Smooth muscle cell (in vitro differentiated cells): ENCODE data around the gene UFD1. TPM values are rescaled to one million over a fixed set of nuclear protein-coding genes. Genes with fewer than 3 reads are reported as not detected.

Experiments
- DNase-seq: peaks from one replicate; lab custom pipeline; 2025; ENCODE audit not compliant: unreplicated experiment; lab: John Stamatoyannopoulos, UW
- H2AFZ ChIP-seq: fragments of 200-600 bp; sonication (generic); 2 replicates; pipeline ENCODE4 v1.6.0; 2016; ENCODE audit warnings: antibody characterized with exemption, low read depth, mild to moderate bottlenecking
- H3F3A ChIP-seq: fragments of 200-600 bp; sonication (generic); 2 replicates; pipeline ENCODE4 v1.6.0; 2017; ENCODE audit warnings: antibody characterized with exemption, low read depth
- H3K27ac ChIP-seq: fragments of 200-600 bp; sonication (generic); 2 replicates; pipeline ENCODE4 v1.5.1; 2016; ENCODE audit warnings: low read depth, mild to moderate bottlenecking
- H3K27me3 ChIP-seq: fragments of 200-600 bp; sonication (generic); 2 replicates; pipeline ENCODE4 v1.6.1; 2016; ENCODE audit warnings: low read depth, mild to moderate bottlenecking
- H3K36me3 ChIP-seq: fragments of 200-600 bp; sonication (generic); 2 replicates; pipeline ENCODE4 v1.5.1; 2016; ENCODE audit warnings: low read depth
- H3K4me1 ChIP-seq: fragments of 200-600 bp; sonication (generic); 2 replicates; pipeline ENCODE4 v1.5.1; 2016; ENCODE audit warnings: low read depth
- H3K4me2 ChIP-seq: fragments of 200-600 bp; sonication (generic); 2 replicates; pipeline ENCODE4 v1.6.0; 2016; ENCODE audit warnings: mild to moderate bottlenecking
- H3K4me3 ChIP-seq: fragments of 200-600 bp; sonication (generic); 2 replicates; pipeline ENCODE4 v1.5.1; 2016; ENCODE audit warnings: mild to moderate bottlenecking
- H3K79me2 ChIP-seq: fragments of 200-600 bp; sonication (generic); 2 replicates; pipeline ENCODE4 v1.6.0; 2016; ENCODE audit warnings: low read depth, mild to moderate bottlenecking
- H3K9ac ChIP-seq: fragments of 200-600 bp; sonication (generic); 2 replicates; pipeline ENCODE4 v1.6.0; 2016; ENCODE audit warnings: low read depth
- H3K9me3 ChIP-seq: fragments of 200-600 bp; sonication (generic); replicated peaks from 2 replicates; pipeline ENCODE4 v1.5.1; 2016; ENCODE audit warnings: low read depth
- H4K20me1 ChIP-seq: fragments of 200-600 bp; sonication (generic); 2 replicates; pipeline ENCODE4 v1.6.0; 2016; ENCODE audit warnings: low read depth
- CTCF ChIP-seq: fragments of 200-600 bp; sonication (generic); IDR thresholded peaks from 2 replicates; pipeline ENCODE4 v1.5.1; 2017; ENCODE audit warnings: borderline replicate concordance, mild to moderate bottlenecking, antibody characterized with exemption; ENCODE audit not compliant: insufficient read depth, poor library complexity, severe bottlenecking
- WGBS: methylation state at CpG from one replicate; pipeline ENCODE4 v1.1.7; 2016; ENCODE audit warnings: low lambda C conversion rate; 5-methylcytosine and 5-hydroxymethylcytosine counted together
- polyA plus RNA-seq: library from polyadenylated mRNA; unstranded; fragments of >200 nt; fragmentation: Nextera tagmentation; extraction: Ambion mirVana; gene quantifications from 2 replicates; pipeline ENCODE4 v1.2.1, GENCODE V29; 2016
- total RNA-seq: library from RNA; depleted of rRNA; stranded (reverse); fragments of >200 nt; gene quantifications from 2 replicates; pipeline ENCODE4 v1.2.3, GENCODE V29; 2014

The UFD1 gene
- total and polyA plus RNA-seq, 2 experiments from 2014 or later: 48.1 to 111 TPM

DNA sequence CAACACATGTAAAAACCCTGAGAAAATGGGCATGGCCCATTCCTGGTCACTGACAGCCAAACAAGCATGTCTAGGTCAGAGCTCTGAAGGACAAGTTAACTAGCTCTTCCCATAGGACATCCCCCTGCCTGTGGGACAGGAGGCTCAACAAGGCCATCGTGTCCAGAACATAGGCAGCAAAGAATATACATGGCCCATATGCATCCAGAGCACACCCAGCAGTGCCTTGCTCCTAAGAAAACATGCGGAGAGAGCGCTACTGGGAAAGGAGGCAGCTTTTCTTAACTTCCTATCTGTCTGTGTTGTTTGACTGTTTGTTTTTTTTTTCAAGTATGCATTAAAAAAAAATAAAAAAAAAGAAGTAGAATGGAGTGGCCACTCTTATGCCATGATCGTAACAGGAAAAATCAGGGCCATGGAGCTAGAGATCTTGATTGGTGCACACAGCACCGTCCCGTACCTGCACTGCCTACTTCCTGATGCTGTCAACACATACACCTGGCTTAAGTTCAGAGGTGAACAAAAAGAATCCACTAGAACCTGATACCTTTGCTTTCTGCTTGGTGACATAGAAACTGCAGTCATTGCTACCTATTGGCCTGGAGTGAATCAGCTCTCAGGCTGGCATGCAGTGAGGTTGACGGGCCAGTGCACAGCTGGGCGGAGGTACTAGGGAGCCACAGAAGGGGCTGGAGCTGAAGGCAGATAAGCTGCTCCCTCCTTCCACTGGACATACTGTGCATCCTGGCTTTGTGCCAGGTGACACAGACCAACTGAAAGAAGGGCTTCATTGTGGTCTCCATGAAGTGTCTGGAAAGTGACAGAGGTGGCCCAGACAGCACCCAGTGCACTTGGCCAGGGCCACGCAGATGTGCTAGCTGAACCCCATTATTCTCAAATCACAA is 11.9 kb downstream of the UFD1 start:
- H3K36me3 ChIP-seq: no peaks in the 10 kb centered on the region
- no peaks in the 10 kb centered on the region for H3K4me1 ChIP-seq

GRCh38 chr22:19466126-19466716 is 12.8 kb downstream of the UFD1 start:
- no peak overlapping the region for H3K4me3 ChIP-seq
- no peak overlapping the region for H3K27ac ChIP-seq
- no peaks in the 10 kb centered on the region for H3K9me3 ChIP-seq
- H3F3A ChIP-seq: no peaks in the 10 kb centered on the region
- no peak overlapping the region for H3K4me2 ChIP-seq
- H4K20me1 ChIP-seq: peaks cover 27% of the 10 kb centered on the region
- no peak for DNase-seq
- H3K9ac ChIP-seq: no peak overlapping the region
- no peaks in the 10 kb centered on the region for H3K4me1 ChIP-seq
- H3K36me3 ChIP-seq: no peaks in the 10 kb centered on the region
- H3K79me2 ChIP-seq: no peaks in the 10 kb centered on the region
- H2AFZ ChIP-seq: no peak overlapping the region
- TF ChIP-seq CTCF: no peak
- 90% methylated on average over 14 of the region's 14 CpGs for WGBS
- H3K27me3 ChIP-seq: no peaks in the 10 kb centered on the region

More for the DNA sequence above, 11.9 kb downstream of the UFD1 start:
- Histone ChIP-seq H3K27me3 (no peaks in the 10 kb centered on the region), H3K4me3 (no peak overlapping the region), H3K9ac (no peak overlapping the region), H4K20me1 (peaks cover 32% of the 10 kb centered on the region), H3K79me2 (no peaks in the 10 kb centered on the region), H3F3A (no peaks in the 10 kb centered on the region), H3K9me3 (no peaks in the 10 kb centered on the region), H3K4me2 (no peak overlapping the region), H3K27ac (no peak overlapping the region), H2AFZ (no peak overlapping the region)
- WGBS: 97% methylated on average over 9 of the region's 9 CpGs
- DNase-seq: no peak
- no peak for TF ChIP-seq CTCF

DNA sequence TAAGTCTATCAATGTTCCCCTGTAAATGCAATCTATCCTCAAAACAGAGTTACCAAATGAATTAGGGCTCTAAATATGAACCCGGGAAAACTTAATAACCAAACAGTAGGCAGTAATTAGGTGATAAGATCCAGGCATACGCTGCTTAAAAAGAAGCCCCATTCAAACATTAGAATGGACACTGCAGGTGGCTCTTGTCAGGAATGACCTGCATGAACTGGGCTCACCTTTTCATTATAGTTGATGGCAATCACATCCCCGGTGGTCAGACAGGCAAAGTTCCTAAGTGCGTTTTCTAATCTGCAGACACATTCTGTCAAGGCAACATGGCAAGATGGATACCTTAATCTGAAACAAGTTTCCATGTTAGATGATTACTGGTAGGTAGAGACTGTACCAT is 14.0 kb downstream of the UFD1 start:
- no peak overlapping the region for H3K27ac ChIP-seq
- H3K36me3 ChIP-seq: no peaks in the 10 kb centered on the region
- no peak for DNase-seq
- no peak overlapping the region for H3K9ac ChIP-seq
- H3K9me3 ChIP-seq: no peaks in the 10 kb centered on the region
- H3K4me2 ChIP-seq: no peak overlapping the region
- no peaks in the 10 kb centered on the region for H3K79me2 ChIP-seq
- H4K20me1 ChIP-seq: peaks cover 23% of the 10 kb centered on the region
- no peaks in the 10 kb centered on the region for H3K4me1 ChIP-seq
- no peak overlapping the region for H2AFZ ChIP-seq
- no peaks in the 10 kb centered on the region for H3K27me3 ChIP-seq
- 94% methylated on average over 4 of the region's 4 CpGs for WGBS
- TF ChIP-seq CTCF: no peak
- H3K4me3 ChIP-seq: no peak overlapping the region
- no peaks in the 10 kb centered on the region for H3F3A ChIP-seq
